ENCODE data around the gene FGL2. TPM values are rescaled to one million over a fixed set of nuclear protein-coding genes. Genes with fewer than 3 reads are reported as not detected.

Gene FGL2
- total and polyA plus RNA-seq, 2 of the 4 experiments (the other 2 are of a cell fraction), result 0.32 to 1.3 TPM

DNA sequence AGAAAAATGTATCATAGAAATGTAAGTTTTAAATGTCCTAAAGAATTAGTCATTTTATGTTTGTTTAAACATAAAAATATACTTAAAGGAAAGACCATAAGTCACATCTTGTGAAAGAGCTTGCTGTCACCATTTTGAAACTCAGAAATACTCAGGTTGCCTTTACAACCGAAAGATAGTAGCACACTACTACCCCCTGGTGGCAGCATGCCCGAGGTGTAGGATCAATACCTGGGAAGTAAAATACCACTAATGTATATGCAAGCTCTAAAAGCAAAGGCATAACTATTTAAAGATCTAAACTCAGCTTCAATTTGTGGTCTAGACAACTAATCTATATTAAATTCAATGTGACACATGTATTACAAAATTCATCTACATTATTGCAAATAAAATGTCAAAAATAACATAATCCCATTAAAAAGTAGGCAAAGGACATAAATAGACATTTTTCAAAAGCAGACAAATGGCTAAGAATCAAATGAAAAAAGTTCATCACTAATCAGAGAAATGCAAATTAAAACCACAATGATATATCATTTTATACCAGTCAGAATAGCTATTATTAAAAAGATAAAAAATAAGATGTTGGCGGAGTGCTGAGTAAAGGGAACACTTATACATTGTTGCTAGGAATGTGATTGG lies 47.7 kb upstream of the FGL2 start:
- Histone ChIP-seq H2AK5ac (ENCODE audit: low read depth, low read length) (no peak overlapping the region), H3K4me3 (ENCODE audit: insufficient read depth, low read depth, low read length) (no peak overlapping the region), H4K8ac (ENCODE audit: low read depth in 2 of 2, low read length in 2 of 2) (peak overlapping the region in 1 of 2 experiments; percentile 3; a peak in 1 of 4 replicates), H3K56ac (ENCODE audit: extremely low read depth, insufficient read depth, low read length) (no peak overlapping the region), H2AFZ (replicated peaks; ENCODE audit: low read length, poor library complexity) (no peak overlapping the region), H3K9me3 (ENCODE audit: control insufficient read depth, insufficient read depth, low read length) (no peaks in the 10 kb centered on the region), H4K5ac (ENCODE audit: low read depth, low read length) (no peak overlapping the region), H3K23ac (ENCODE audit: low read depth, low read length) (no peak overlapping the region), H3K14ac (replicated peaks; ENCODE audit: low read depth, low read length) (no peak overlapping the region), H3K79me1 (ENCODE audit: low read depth in 1 of 2, low read length in 2 of 2) (no peaks in the 10 kb centered on the region), H2AK9ac (replicated peaks; ENCODE audit: low read depth, low read length, poor library complexity) (no peak overlapping the region), H3K9ac (ENCODE audit: low read depth, low read length) (no peak overlapping the region), H4K20me1 (ENCODE audit: insufficient read depth, low read length) (no peaks in the 10 kb centered on the region), H3K4me1 (ENCODE audit: control insufficient read depth, insufficient read depth, low read length) (peaks cover 21% of the 10 kb centered on the region), H3K36me3 (ENCODE audit: control insufficient read depth, insufficient read depth, low read length) (no peaks in the 10 kb centered on the region), H3K4ac (ENCODE audit: low read depth, low read length) (no peak overlapping the region; the same call in 1 of the 2 replicates), H2BK120ac (ENCODE audit: low read depth, low read length) (no peak overlapping the region), H3K27ac (ENCODE audit: insufficient read depth, low read length) (no peak overlapping the region), H3K4me2 (ENCODE audit: low read depth, low read length) (no peak overlapping the region), H2BK20ac (ENCODE audit: low read depth, low read length) (no peak overlapping the region), H4K91ac (ENCODE audit: insufficient read depth, low read depth, low read length) (no peak overlapping the region), H2BK5ac (ENCODE audit: low read depth, low read length, poor library complexity, severe bottlenecking) (peak overlapping the region; percentile 66), H3K27me3 (ENCODE audit: control insufficient read depth, insufficient read depth, low read length) (no peaks in the 10 kb centered on the region), H2BK15ac (ENCODE audit: low read depth, low read length) (no peak overlapping the region), H3K18ac (ENCODE audit: low read depth, low read length) (no peak overlapping the region), H3K9me1 (ENCODE audit: insufficient read depth, low read length) (peaks cover 11% of the 10 kb centered on the region)
- dilution Hi-C loops (cut with HindIII; ENCODE audit: low sequenced_read_pairs, unreplicated experiment) (no loop called here), intact Hi-C loops (cut with micrococcal nuclease) (loop anchor here (1.0 kb wide), 2 partner anchors 85 to 125 kb away; partner anchors contain the start of gene CCDC146), in situ Hi-C loops (cut with MboI; ENCODE audit: low sequenced_read_pairs) (loop anchor here (5.0 to 10.0 kb wide), 2 partner anchors 80 to 123 kb away; partner anchors contain the start of gene CCDC146)
- WGBS, 2 experiments (ENCODE audit: extremely low coverage in 2 of 2, insufficient read length in 1 of 2), result no CpG with 5 or more reads among the region's 3 CpGs
- ChIA-PET CTCF (interaction anchor here (0.6 to 2.1 kb wide), 12 partner anchors 9 to 125 kb away, joined by 3 to 19 read pairs (median 4); partner anchors contain the start of gene CCDC146), POLR2A (ENCODE audit: unreplicated experiment) (no interaction called here)
- TF ChIP-seq USF2 (IDR thresholded peaks at IDR 0.05; ENCODE audit: low read depth, low read length) (no peak), ELK1 (IDR thresholded peaks at IDR 0.05; ENCODE audit: borderline replicate concordance, low read depth, low read length) (no peak), MAZ (IDR thresholded peaks at IDR 0.05; ENCODE audit: borderline replicate concordance, low read depth, low read length) (no peak), BHLHE40 (IDR thresholded peaks at IDR 0.05; ENCODE audit: low read depth, low read length) (no peak), POLR2A (IDR thresholded peaks at IDR 0.05; ENCODE audit: low read depth, low read length) (no peak), CEBPB (IDR thresholded peaks at IDR 0.05; ENCODE audit: low read depth, low read length) (peak; percentile 67), CHD1 (IDR thresholded peaks at IDR 0.05; ENCODE audit: low read depth, low read length) (no peak), RAD21 (IDR thresholded peaks at IDR 0.05; ENCODE audit: low read length) (peak; percentile 83), RFX5 (IDR thresholded peaks at IDR 0.05; ENCODE audit: low read depth, low read length) (no peak), CTCF (conservative IDR thresholded peaks at IDR 0.05; ENCODE audit: low read depth, low read length) (peak; percentile 84), MXI1 (IDR thresholded peaks at IDR 0.05; ENCODE audit: borderline replicate concordance, low read depth, low read length) (no peak), SMC3 (IDR thresholded peaks at IDR 0.05; ENCODE audit: low read depth, low read length) (peak; percentile 87), NFE2L2 (IDR thresholded peaks at IDR 0.05; ENCODE audit: low read depth, low read length) (no peak), MAFK (IDR thresholded peaks at IDR 0.05; ENCODE audit: low read depth, low read length) (no peak)
- DNase-seq, result peak; percentile 83
- BruUV-seq (replicated peaks), result no TSS peak
- ATAC-seq (ENCODE audit: low read depth), result peak; percentile 41

Data from IMR-90 (cell line).